HG03159 (cell line): ENCODE measurements around the gene POLQ.
"Not testable (repeated sequence)": the region's sequence is repeated elsewhere in the genome, so short reads cannot be mapped to it uniquely, and the experiment has no call there.

Source experiments
- ATAC-seq: cut with Tn5 transposase; IDR thresholded peaks from one replicate; pipeline ENCODE4 v1.9.1; 2021; ENCODE audit warnings: mild to moderate bottlenecking, moderate library complexity; ENCODE audit not compliant: unreplicated experiment

POLQ gene

GRCh38 chr3:121545574-121546455 is at the start of gene POLQ:
POLQ (minus strand) TSS chr3:121545988; CDS start chr3:121545877, 111 bp downstream.
- ATAC-seq = peak; percentile 79

GRCh38 chr3:121594850-121595249 is 49.1 kb upstream of the POLQ start:
- no peak for ATAC-seq

GRCh38 chr3:121593806-121594205 is 48.0 kb upstream of the POLQ start:
- ATAC-seq = not testable (repeated sequence)

- ATAC-seq = peak; percentile 79
These were observed 47.3 kb upstream of the POLQ start, which contains the start of gene FBXO40 for GRCh38 chr3:121592856-121593702. FBXO40 (plus strand) TSS chr3:121593379; CDS start chr3:121620576, 27,197 bp downstream.

- ATAC-seq = no peak
These were observed 38.6 kb upstream of the POLQ start for GRCh38 chr3:121584418-121584817.

GRCh38 chr3:121581691-121582090 is 35.9 kb upstream of the POLQ start:
- ATAC-seq = no peak

- no peak for ATAC-seq
These were observed 28.7 kb upstream of the POLQ start for GRCh38 chr3:121574449-121574848.

GRCh38 chr3:121567649-121568048 is 21.9 kb upstream of the POLQ start, which contains the start of gene ARGFX:
ARGFX (plus strand) TSS chr3:121567949; CDS start chr3:121570714, 2,765 bp downstream.
- no peak for ATAC-seq

- ATAC-seq = no peak
These were observed 21.0 kb upstream of the POLQ start for GRCh38 chr3:121566773-121567172.

- ATAC-seq = no peak
These were observed 16.4 kb upstream of the POLQ start for GRCh38 chr3:121562148-121562547.

- ATAC-seq = no peak
These were observed 11.7 kb upstream of the POLQ start for GRCh38 chr3:121557426-121557934.

- no peak for ATAC-seq
These were observed 7.0 kb upstream of the POLQ start for GRCh38 chr3:121552797-121553196.

GRCh38 chr3:121552379-121552778 is 6.6 kb upstream of the POLQ start:
- ATAC-seq = no peak

- ATAC-seq = no peak
These were observed 677 bp downstream of the POLQ start for GRCh38 chr3:121545049-121545573.

- no peak for ATAC-seq
These were observed 2.9 kb downstream of the POLQ start for GRCh38 chr3:121542924-121543323.

- no peak for ATAC-seq
These were observed 14.5 kb downstream of the POLQ start for GRCh38 chr3:121531269-121531668.

- ATAC-seq = no peak
These were observed 16.5 kb downstream of the POLQ start for GRCh38 chr3:121529308-121529707.

GRCh38 chr3:121520510-121520909 is 25.3 kb downstream of the POLQ start:
- no peak for ATAC-seq

- ATAC-seq = no peak
These were observed 27.7 kb downstream of the POLQ start for GRCh38 chr3:121517953-121518655.

- ATAC-seq = no peak
These were observed 29.9 kb downstream of the POLQ start for GRCh38 chr3:121515862-121516261.
